ES-I3 (cell line): ENCODE data around the gene NGF.

Source experiments
- H3K36me3 ChIP-seq: 2 replicates; pipeline ENCODE4 v1.6.1; 2013; ENCODE audit warnings: mild to moderate bottlenecking, low read length, control low read depth, moderate library complexity; ENCODE audit not compliant: insufficient read depth
- H3K4me1 ChIP-seq: 2 replicates; pipeline ENCODE4 v1.6.1; 2013; ENCODE audit warnings: mild to moderate bottlenecking, control low read depth, low read length; ENCODE audit not compliant: insufficient read depth
- H3K9ac ChIP-seq: 2 replicates; pipeline ENCODE4 v1.6.1; 2013; ENCODE audit warnings: low read depth, mild to moderate bottlenecking, low read length, moderate library complexity
- H3K9me3 ChIP-seq: 2 replicates; pipeline ENCODE4 v1.6.1; 2013; ENCODE audit warnings: mild to moderate bottlenecking, low read length, moderate library complexity; ENCODE audit not compliant: control insufficient read depth, insufficient read depth

The NGF gene

GRCh38 chr1:115326419-115326818 lies 11.6 kb downstream of the NGF start:
- Histone ChIP-seq H3K9me3 (no peaks in the 10 kb centered on the region), H3K36me3 (no peaks in the 10 kb centered on the region), H3K9ac (no peak overlapping the region), H3K4me1 (peaks cover 13% of the 10 kb centered on the region; the same call in 1 of the 2 replicates)

- no peaks in the 10 kb centered on the region for H3K9me3 ChIP-seq
- H3K9ac ChIP-seq, result no peak overlapping the region
- H3K4me1 ChIP-seq, result peaks cover 13% of the 10 kb centered on the region; the same call in 1 of the 2 replicates
- H3K36me3 ChIP-seq, result no peaks in the 10 kb centered on the region
Measured at GRCh38 chr1:115325874-115326273, 12.2 kb downstream of the NGF start.

GRCh38 chr1:115324649-115325420 lies 13.2 kb downstream of the NGF start:
- Histone ChIP-seq H3K9me3 (no peaks in the 10 kb centered on the region), H3K4me1 (peaks cover 13% of the 10 kb centered on the region; the same call in 1 of the 2 replicates), H3K36me3 (no peaks in the 10 kb centered on the region), H3K9ac (no peak overlapping the region)

- Histone ChIP-seq H3K9ac (no peak overlapping the region), H3K4me1 (peaks cover 13% of the 10 kb centered on the region; the same call in 1 of the 2 replicates), H3K9me3 (no peaks in the 10 kb centered on the region), H3K36me3 (no peaks in the 10 kb centered on the region)
Measured at GRCh38 chr1:115323366-115324004, 14.6 kb downstream of the NGF start.

- no peaks in the 10 kb centered on the region for H3K36me3 ChIP-seq
- H3K9ac ChIP-seq, result no peak overlapping the region
- 0 out of 2 replicates have a peak, but pooled peaks cover 6% of the 10 kb centered on the region for H3K4me1 ChIP-seq
Measured at GRCh38 chr1:115322631-115323030, 15.4 kb downstream of the NGF start.

GRCh38 chr1:115320377-115320776 lies 17.7 kb downstream of the NGF start:
- Histone ChIP-seq H3K36me3 (no peaks in the 10 kb centered on the region), H3K9ac (no peak overlapping the region), H3K4me1 (no peaks in the 10 kb centered on the region), H3K9me3 (no peaks in the 10 kb centered on the region)

More at GRCh38 chr1:115322631-115323030, 15.4 kb downstream of the NGF start:
- H3K9me3 ChIP-seq, result no peaks in the 10 kb centered on the region

GRCh38 chr1:115319706-115320105 lies 18.3 kb downstream of the NGF start:
- Histone ChIP-seq H3K9ac (no peak overlapping the region), H3K9me3 (no peaks in the 10 kb centered on the region), H3K36me3 (no peaks in the 10 kb centered on the region), H3K4me1 (no peaks in the 10 kb centered on the region)

GRCh38 chr1:115317101-115318012 lies 20.7 kb downstream of the NGF start:
- Histone ChIP-seq H3K9ac (no peak overlapping the region), H3K4me1 (no peaks in the 10 kb centered on the region), H3K9me3 (no peaks in the 10 kb centered on the region), H3K36me3 (no peaks in the 10 kb centered on the region)

- H3K9me3 ChIP-seq, result no peaks in the 10 kb centered on the region
- H3K4me1 ChIP-seq, result no peaks in the 10 kb centered on the region
- no peaks in the 10 kb centered on the region for H3K36me3 ChIP-seq
- H3K9ac ChIP-seq, result no peak overlapping the region
Measured at GRCh38 chr1:115314765-115315164, 23.3 kb downstream of the NGF start.

- Histone ChIP-seq H3K9ac (no peak overlapping the region), H3K4me1 (no peaks in the 10 kb centered on the region), H3K36me3 (no peaks in the 10 kb centered on the region), H3K9me3 (no peaks in the 10 kb centered on the region)
Measured at GRCh38 chr1:115314092-115314491, 24.0 kb downstream of the NGF start.

GRCh38 chr1:115313182-115313581 lies 24.9 kb downstream of the NGF start:
- Histone ChIP-seq H3K9me3 (no peaks in the 10 kb centered on the region), H3K4me1 (no peaks in the 10 kb centered on the region), H3K36me3 (no peaks in the 10 kb centered on the region), H3K9ac (no peak overlapping the region)

GRCh38 chr1:115312742-115313141 lies 25.3 kb downstream of the NGF start:
- H3K9me3 ChIP-seq, result no peaks in the 10 kb centered on the region
- H3K4me1 ChIP-seq, result no peaks in the 10 kb centered on the region
- no peak overlapping the region for H3K9ac ChIP-seq
- H3K36me3 ChIP-seq, result no peaks in the 10 kb centered on the region

GRCh38 chr1:115311474-115311989 lies 26.5 kb downstream of the NGF start:
- H3K9ac ChIP-seq, result no peak overlapping the region
- H3K9me3 ChIP-seq, result no peaks in the 10 kb centered on the region
- H3K4me1 ChIP-seq, result no peaks in the 10 kb centered on the region
- H3K36me3 ChIP-seq, result no peaks in the 10 kb centered on the region
